Cardiac muscle cell (in vitro differentiated cells and primary cell): Measurements from ENCODE around the gene NBEAL2. TPM values are rescaled to one million over a fixed set of nuclear protein-coding genes. Genes with fewer than 3 reads are reported as not detected.

ENCODE experiments used
- DNase-seq, 2 donors: peaks; one replicate each; pipeline versions ENCODE4 v3.0.0 to v3.0.0-alpha.2; 2010 to 2017; ENCODE audit warnings: low read depth in 1 of 2, low spot score in 1 of 2
- H3K27ac ChIP-seq: fragments of 200-600 bp; sonication (generic); 2 replicates; pipeline ENCODE4 v1.5.1; 2016
- H3K27me3 ChIP-seq: fragments of 200-600 bp; sonication (generic); 2 replicates; pipeline ENCODE4 v1.6.0; 2016; ENCODE audit warnings: control low read depth
- H3K36me3 ChIP-seq: fragments of 200-600 bp; sonication (generic); 2 replicates; pipeline ENCODE4 v1.5.1; 2016; ENCODE audit warnings: control low read depth
- H3K4me1 ChIP-seq: fragments of 200-600 bp; sonication (generic); 2 replicates; pipeline ENCODE4 v1.8.1; 2017; ENCODE audit warnings: low read depth, mild to moderate bottlenecking, mixed run types
- H3K4me3 ChIP-seq: fragments of 200-600 bp; sonication (generic); 2 replicates; pipeline ENCODE4 v1.5.1; 2016; ENCODE audit warnings: mild to moderate bottlenecking
- H3K9me3 ChIP-seq: fragments of 200-600 bp; sonication (generic); 2 replicates; pipeline ENCODE4 v1.5.1; 2017; ENCODE audit warnings: low read depth, mild to moderate bottlenecking, control low read depth
- polyA plus RNA-seq: library from polyadenylated mRNA; unstranded; fragments of >200 nt; fragmentation: Nextera tagmentation; extraction: Ambion mirVana; gene quantifications from 2 replicates; pipeline ENCODE4 v1.2.1, GENCODE V29; 2016
- total RNA-seq: library from RNA; depleted of rRNA; stranded (reverse); fragments of >200 nt; gene quantifications from 2 replicates; pipeline ENCODE4 v1.2.3, GENCODE V29; 2016
- TF ChIP-seq, protein P1 (sequence below): IDR thresholded peaks from 2 replicates; pipeline ENCODE4 v1.5.1; 2012; ENCODE audit warnings: low read depth, mild to moderate bottlenecking, low read length

Gene NBEAL2
- total and polyA plus RNA-seq, 2 experiments from 2014 or later: 8.3 to 10.6 TPM

DNA sequence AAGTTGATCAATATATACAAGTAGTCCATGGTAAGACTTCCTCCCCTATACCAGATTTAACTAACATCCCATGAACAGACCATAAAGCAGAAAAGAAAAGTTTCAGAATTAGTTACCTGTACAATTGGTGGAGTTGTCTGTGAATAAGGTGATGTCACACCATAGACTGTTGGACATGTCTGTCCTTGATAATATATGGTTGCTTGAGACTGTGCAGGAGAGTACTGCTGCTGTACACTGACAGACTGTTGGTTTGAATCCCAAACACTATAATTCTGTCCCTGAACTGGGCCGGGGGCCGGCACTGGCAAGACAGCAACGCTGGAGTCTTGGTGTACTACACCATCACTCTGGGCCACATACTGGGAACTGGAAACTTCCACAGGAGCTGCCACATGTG, 77.2 kb downstream of the NBEAL2 start:
- H3K4me3 ChIP-seq: no peak overlapping the region
- H3K27me3 ChIP-seq: no peaks in the 10 kb centered on the region
- TF ChIP-seq, protein P1, sequence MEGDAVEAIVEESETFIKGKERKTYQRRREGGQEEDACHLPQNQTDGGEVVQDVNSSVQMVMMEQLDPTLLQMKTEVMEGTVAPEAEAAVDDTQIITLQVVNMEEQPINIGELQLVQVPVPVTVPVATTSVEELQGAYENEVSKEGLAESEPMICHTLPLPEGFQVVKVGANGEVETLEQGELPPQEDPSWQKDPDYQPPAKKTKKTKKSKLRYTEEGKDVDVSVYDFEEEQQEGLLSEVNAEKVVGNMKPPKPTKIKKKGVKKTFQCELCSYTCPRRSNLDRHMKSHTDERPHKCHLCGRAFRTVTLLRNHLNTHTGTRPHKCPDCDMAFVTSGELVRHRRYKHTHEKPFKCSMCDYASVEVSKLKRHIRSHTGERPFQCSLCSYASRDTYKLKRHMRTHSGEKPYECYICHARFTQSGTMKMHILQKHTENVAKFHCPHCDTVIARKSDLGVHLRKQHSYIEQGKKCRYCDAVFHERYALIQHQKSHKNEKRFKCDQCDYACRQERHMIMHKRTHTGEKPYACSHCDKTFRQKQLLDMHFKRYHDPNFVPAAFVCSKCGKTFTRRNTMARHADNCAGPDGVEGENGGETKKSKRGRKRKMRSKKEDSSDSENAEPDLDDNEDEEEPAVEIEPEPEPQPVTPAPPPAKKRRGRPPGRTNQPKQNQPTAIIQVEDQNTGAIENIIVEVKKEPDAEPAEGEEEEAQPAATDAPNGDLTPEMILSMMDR: no peak
- H3K9me3 ChIP-seq: no peaks in the 10 kb centered on the region
- DNase-seq: no peak
- peaks cover 21% of the 10 kb centered on the region for H3K36me3 ChIP-seq
- no peak overlapping the region for H3K27ac ChIP-seq
- no peaks in the 10 kb centered on the region for H3K4me1 ChIP-seq

DNA sequence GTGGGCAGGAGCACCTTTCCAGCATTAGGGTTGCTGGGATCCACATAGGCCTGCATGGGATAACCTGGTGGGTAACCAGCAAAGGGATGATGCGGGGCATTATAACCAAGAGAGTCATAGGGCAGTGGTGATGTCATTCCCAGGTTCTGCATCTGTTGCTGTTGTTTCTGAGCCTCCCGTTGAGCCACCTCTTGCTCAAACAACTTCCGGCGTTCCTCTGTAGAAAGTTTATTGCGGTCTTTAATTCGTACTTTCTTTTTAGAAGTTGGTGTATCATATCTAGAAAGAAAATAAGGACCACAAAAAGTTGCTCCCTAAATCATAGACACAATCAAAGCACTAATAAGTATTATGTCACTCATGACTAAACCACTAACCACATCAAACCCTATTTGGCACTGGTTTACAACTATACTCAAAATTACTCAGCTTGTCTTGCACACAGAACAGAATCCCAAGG, 77.8 kb downstream of the NBEAL2 start:
- Histone ChIP-seq H3K27me3 (no peaks in the 10 kb centered on the region), H3K36me3 (peaks cover 19% of the 10 kb centered on the region), H3K27ac (no peak overlapping the region), H3K4me1 (no peaks in the 10 kb centered on the region), H3K4me3 (no peak overlapping the region), H3K9me3 (no peaks in the 10 kb centered on the region)
- TF ChIP-seq, protein P1: no peak
- DNase-seq: peak in 1 of 2 donors; percentile 14

Other genes with a start within 250 kb of the NBEAL2 start
- 2,390 and 3,091 TPM in 2 replicates for gene MYL3, start 116.2 kb upstream of the NBEAL2 start, total RNA-seq
- gene MYL3, start 116.2 kb upstream of the NBEAL2 start, polyA plus RNA-seq: 2,590 and 3,027 TPM in 2 replicates
- gene PTH1R, start 101.9 kb upstream of the NBEAL2 start, total RNA-seq: 101 and 121 TPM in 2 replicates
- 112 and 164 TPM in 2 replicates for gene PTH1R, start 101.9 kb upstream of the NBEAL2 start, polyA plus RNA-seq
- gene CCDC12, start 2.9 kb upstream of the NBEAL2 start, total RNA-seq: 43.9 and 53.8 TPM in 2 replicates
- gene CCDC12, start 2.9 kb upstream of the NBEAL2 start, polyA plus RNA-seq: 73.1 and 78.4 TPM in 2 replicates
- 19.5 and 36.0 TPM in 2 replicates for gene SETD2, start 184.4 kb downstream of the NBEAL2 start, total RNA-seq
- gene SETD2, start 184.4 kb downstream of the NBEAL2 start, polyA plus RNA-seq: 14.2 and 22.3 TPM in 2 replicates